ENCODE data around the gene ZFPM1.

DNA sequence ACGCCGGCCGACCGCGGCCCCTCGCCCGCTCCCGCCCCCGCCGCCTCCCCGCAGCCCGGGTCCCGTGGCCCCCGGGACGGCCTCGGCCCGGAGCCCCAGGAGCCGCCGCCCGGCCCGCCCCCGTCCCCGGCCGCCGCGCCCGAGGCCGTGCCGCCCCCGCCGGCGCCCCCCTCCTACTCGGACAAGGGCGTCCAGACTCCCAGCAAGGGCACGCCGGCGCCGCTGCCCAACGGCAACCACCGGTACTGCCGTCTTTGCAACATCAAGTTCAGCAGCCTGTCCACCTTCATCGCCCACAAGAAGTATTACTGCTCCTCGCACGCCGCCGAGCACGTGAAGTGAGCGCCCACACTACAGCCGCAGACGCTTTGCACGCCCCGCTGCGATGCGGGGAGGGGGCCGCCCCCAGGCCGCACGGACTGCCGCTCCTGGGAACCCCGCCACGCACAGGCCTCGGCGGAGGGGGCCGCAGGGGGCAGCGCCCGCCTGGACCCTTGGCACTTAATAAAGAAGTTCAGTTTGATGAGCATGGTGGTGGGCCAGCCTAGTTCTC, 81.6 kb downstream of the ZFPM1 start:
- no peak for TF ChIP-seq CTCF (IDR thresholded peaks at IDR 0.05; ENCODE audit: low read depth, low read length)
- TF ChIP-seq EZH2phosphoT487 (IDR thresholded peaks at IDR 0.05; ENCODE audit: low read depth) = no peak

Data from OCI-LY3 (cell line).